Measurements from ENCODE around the gene EPHA6.
"Not testable (repeated sequence)": the region's sequence is repeated elsewhere in the genome, so short reads cannot be mapped to it uniquely, and the experiment has no call there.

The EPHA6 gene

GRCh38 chr3:97009427-97010019 is 195.1 kb downstream of the EPHA6 start:
- DNase-seq (ENCODE audit: low read depth), result no peak
- TF ChIP-seq CTCF (conservative IDR thresholded peaks at IDR 0.05; ENCODE audit: control insufficient read depth, insufficient read depth, low read depth, low read length), result no peak
- no peak overlapping the region for H3K4me3 ChIP-seq (ENCODE audit: control insufficient read depth, low read depth, low read length)

DNA sequence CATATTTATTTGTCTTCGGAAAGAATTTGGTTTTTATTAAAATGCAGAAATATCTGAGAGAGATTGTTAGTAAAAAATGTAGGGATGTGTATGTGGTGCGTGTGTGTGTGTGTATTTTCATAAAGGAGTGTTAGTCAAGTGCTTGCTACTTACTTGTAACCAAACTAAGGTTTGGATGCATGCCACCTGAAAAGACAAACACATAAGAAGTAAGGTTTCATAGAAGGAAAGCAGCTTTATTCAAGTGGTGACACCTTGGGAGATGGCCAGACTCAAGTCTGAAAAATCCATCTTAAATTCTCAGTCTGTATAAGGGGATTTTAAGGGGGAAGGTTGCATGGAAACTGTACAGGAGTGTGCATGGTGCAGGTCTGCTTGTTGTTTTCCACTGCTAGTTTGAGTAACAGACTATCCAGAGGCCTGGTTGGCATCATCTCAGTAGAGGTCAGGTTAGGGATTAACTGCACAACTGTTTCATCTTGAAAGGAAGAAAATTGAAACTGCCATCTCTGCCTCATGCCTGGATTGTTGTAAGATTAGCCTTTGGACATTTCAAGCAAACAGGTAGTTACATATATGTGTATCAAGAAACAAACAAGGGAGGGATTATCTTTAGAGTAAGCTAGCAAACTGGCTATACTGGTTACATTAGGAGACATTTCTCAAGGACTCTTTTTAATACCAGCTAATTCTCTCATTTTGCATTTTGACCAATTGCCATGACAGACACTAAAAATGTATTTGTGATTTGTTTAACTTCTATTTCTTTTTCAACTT is 196.7 kb downstream of the EPHA6 start:
- no peak for TF ChIP-seq CTCF (conservative IDR thresholded peaks at IDR 0.05; ENCODE audit: control insufficient read depth, insufficient read depth, low read depth, low read length)
- H3K4me3 ChIP-seq (ENCODE audit: control insufficient read depth, low read depth, low read length), result no peak overlapping the region
- DNase-seq (ENCODE audit: low read depth), result no peak

- no peak for TF ChIP-seq CTCF (conservative IDR thresholded peaks at IDR 0.05; ENCODE audit: control insufficient read depth, insufficient read depth, low read depth, low read length)
- H3K4me3 ChIP-seq (ENCODE audit: control insufficient read depth, low read depth, low read length), result no peak overlapping the region
- no peak for DNase-seq (ENCODE audit: low read depth)
These were observed 207.4 kb downstream of the EPHA6 start for GRCh38 chr3:97021778-97022177.

GRCh38 chr3:97025612-97026011 is 211.2 kb downstream of the EPHA6 start:
- not testable (repeated sequence) for DNase-seq (ENCODE audit: low read depth); H3K4me3 ChIP-seq (ENCODE audit: control insufficient read depth, low read depth, low read length)

DNA sequence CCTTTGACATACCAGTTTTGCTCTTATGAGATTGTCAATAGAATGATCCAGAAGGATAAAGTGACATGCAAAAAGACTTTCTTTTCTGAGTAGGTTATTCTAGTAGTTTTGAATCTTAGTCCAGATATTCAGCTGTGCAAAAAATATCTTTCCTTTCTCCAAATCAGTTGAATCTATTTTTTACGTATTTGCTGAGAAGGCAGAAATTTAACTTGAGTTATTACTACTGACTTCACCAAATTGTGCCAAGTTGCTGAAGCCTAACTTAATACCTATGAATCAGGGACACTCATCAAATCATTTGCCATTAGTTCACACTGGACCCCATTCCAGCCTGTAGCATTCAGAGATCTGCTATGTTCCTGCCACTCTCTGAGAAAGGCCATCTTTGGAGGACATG is 215.6 kb downstream of the EPHA6 start:
- H3K4me3 ChIP-seq (ENCODE audit: control insufficient read depth, low read depth, low read length), result no peak overlapping the region
- DNase-seq (ENCODE audit: low read depth), result no peak
- no peak for TF ChIP-seq CTCF (conservative IDR thresholded peaks at IDR 0.05; ENCODE audit: control insufficient read depth, insufficient read depth, low read depth, low read length)

DNA sequence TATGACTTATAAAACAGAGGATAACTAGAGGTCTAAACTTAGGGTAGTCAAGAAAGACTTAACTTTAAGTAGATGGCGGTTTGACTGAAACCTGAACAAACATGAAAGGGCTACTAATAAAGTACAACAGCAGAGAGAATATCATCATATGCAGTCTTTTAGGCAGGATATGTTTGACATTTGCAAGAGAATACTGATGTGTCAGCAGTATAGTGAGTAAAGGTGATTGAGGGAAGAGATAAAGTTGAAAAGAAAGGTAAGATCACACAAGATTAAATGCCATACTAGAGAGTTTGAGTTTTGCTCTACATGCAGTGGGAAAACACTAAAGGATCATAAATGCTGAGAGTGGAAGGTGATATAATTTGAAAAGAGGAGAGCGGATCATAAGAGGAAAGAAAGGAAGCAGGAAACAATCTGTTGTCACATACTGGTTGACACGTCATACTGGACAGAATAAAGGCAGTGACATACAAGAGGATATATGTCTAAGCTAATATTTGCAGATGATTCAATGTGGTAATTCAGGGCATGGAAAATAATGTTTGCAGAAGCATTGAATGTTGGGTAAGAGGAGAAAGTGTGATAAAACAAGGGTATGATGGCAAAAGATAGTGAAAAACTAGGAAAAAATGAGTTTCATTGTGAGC is 223.0 kb downstream of the EPHA6 start:
- no peak overlapping the region for H3K4me3 ChIP-seq (ENCODE audit: control insufficient read depth, low read depth, low read length)
- no peak for TF ChIP-seq CTCF (conservative IDR thresholded peaks at IDR 0.05; ENCODE audit: control insufficient read depth, insufficient read depth, low read depth, low read length)
- DNase-seq (ENCODE audit: low read depth), result no peak

DNA sequence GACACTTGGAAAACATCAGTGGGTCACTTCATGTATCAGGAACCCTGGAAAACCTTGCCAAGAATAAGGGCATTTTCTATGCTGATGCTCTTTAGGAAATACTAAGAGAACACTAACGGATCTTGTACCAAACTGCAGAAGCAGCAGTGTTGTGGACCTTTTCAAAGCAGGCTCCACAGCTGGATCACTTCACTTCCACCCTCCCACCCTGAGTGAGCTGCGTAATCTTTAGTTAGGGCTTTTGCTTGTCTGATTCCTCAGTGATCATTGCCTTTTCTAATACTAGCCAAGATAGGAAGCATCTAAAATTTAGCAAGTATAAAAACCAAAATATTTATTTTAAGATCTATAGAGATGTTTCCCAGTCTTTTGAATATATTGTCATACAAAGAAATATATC is 229.0 kb downstream of the EPHA6 start:
- DNase-seq (ENCODE audit: low read depth), result no peak
- no peak for TF ChIP-seq CTCF (conservative IDR thresholded peaks at IDR 0.05; ENCODE audit: control insufficient read depth, insufficient read depth, low read depth, low read length)
- no peak overlapping the region for H3K4me3 ChIP-seq (ENCODE audit: control insufficient read depth, low read depth, low read length)

All from fibroblast of mammary gland (primary cell).